NCI-H2171 (cell line): ENCODE data around the gene CDIPT.

Experiments used
- DNase-seq: peaks from one replicate; lab custom pipeline; 2025; lab: John Stamatoyannopoulos, UW

Gene CDIPT

GRCh38 chr16:29826342-29826695 is 36.7 kb downstream of the CDIPT start:
- no peak for DNase-seq

DNA sequence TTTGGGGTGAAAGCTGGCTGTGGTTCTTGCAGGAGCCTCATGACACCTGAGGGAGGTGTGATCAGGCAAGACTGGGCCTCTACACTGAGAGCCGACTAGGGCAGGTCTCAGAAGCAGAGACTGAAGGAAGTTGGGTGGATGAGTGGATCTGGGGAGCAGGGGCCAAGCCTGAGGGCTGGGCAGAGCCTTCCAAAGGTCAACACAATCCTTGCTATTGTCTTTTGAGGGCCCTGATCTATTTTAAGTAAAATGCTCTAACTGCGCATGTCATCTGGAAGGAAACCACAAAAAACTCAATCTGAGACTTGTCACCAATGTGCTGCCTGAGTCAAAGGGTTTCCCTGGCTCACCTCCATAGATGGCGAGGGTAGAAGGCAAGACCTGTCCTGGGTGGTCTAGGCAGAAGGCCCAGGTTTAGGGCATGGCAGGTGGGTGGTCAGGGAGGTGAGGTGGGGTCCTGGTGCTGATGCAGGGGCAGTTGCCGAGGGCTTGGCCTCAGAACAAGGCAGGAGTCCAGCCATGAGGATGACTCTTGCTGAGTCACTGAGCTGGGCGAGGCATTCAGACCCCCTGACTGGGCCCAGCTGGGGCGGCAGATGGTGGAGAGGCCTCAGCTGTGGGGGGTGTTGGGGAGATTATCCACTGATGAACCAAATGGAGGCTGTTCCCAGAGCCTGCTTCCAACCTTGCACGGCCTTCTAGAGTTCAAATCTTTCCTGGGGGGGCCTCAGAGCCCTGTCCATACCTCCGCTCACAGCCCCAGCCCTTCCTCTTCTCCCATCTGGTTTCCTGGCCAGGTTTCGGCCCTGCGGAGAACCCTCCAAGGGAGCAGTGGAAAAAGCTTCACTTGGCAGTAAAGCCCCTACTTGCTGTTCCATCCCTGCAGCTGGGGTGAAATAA is 37.6 kb downstream of the CDIPT start:
- peak; percentile 78 for DNase-seq

DNA sequence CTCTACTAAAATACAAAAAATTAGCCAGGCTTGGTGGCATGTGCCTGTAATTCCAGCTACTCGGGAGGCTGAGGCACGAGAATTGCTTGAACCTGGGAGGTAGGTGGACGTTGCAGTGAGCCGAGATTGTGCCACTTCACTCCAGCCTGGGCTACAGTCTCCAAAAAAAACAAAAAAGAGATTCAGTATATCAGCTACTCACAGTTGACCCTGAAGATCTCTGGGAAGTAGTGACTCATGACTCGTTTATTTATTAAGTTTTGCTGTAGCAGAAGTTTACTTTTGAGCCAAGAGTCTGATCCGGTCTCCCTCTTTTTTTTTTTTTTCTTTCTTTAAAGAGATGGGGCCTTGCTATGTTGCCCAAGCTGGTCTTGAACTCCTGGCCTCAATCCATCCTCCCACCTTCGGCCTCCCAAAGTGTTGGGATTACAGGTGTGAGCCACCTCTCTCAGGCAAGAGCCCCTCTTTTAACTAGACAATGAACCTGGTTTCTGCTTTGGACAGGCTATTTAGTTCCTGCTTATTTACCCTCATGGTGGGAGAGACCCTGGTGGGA is 38.4 kb downstream of the CDIPT start:
- no peak for DNase-seq

DNA sequence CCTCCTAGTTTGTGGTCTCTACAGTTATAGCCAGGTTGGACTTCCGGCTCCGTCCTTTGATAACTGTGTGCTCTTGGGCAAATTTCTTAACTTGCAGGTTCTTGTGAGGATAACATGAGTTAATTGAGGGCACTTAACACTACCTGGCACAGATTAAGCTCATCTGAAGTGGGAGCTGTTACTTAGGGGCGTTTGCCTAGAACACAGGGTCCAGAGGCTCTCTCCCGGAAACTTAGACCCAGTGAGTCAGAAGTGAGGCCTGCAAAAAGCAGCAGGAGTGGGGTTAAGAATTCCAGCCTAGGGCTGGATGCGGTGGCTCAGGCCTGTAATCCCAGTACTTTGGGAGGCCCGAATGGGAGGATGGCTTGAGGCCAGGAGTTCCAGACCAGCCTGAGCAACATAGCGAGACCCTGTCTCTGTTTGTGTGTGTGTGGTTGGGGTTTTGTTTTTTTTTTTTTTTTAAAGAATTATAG is 41.3 kb downstream of the CDIPT start:
- DNase-seq, result no peak

DNA sequence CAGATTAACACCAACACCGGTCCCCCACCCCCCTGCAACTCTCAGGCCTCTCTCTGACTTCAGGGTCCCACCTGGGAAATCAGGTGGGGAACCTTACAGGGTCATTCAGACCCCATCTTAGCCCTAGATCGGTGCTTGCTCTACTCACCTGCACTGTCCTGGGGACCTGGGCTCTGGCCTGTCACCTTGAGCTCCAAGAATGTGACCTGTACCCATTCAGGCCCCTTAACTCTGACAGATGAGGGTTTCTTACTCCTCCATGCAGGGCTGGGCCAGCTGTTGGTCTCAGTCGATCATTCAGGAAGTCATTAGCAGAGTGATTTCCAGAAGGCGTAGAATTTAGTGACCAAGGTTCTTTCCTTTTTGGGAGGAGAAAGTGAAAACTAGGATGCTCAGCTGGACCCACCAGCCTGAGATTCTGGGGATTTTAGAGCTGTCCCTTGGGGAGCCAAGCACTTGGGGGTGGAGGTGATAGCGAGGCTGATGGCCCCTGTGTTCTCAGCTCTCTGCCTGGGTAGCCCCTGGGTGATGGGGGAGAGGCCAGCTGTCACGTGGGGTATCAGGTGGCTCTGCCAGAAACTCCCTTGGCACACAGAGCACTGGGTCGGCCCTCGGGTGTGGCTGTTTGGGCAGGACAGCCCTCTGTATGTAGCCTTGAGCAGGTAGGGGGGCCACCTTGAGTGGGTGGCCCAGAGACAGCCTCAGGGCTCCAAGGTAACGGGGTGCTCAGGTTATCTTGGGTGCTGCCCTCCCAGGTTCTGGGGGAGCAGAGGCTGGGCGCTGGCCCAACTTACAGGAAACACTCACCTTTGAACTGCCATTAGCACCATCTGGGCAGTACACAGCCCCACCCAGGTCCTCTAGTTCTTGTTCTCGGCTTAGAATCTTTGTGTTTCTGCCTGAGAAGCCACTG is 42.0 kb downstream of the CDIPT start:
- DNase-seq, result peak; percentile 8

DNA sequence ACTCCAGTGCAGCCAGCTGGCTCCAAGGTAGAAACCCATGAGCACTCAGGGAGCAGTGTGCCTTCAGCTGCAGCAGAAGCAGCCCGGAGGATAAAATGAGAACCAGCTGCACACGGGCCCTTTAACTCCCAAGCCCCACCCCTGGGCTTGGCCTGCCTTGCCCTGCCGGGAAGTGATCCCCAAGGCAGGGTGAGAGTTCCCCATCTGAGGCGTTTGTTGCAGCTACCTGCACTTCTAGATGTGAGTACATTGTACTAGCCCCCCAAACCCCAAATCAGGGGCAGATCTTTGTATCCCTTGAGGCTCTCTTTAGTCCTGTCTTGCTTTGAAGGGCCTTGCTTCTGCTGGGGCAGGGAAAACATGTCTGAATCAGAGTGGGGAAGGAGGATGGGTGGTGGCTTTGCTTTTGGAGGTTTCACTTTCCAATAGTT is 42.7 kb downstream of the CDIPT start, which contains the start of gene MVP:
TSS of gene MVP (plus strand) at position 192 of the 431 bp plus-strand sequence. CDS start 10,088 bp downstream, outside the sequence.
- DNase-seq, result peak; percentile 81

DNA sequence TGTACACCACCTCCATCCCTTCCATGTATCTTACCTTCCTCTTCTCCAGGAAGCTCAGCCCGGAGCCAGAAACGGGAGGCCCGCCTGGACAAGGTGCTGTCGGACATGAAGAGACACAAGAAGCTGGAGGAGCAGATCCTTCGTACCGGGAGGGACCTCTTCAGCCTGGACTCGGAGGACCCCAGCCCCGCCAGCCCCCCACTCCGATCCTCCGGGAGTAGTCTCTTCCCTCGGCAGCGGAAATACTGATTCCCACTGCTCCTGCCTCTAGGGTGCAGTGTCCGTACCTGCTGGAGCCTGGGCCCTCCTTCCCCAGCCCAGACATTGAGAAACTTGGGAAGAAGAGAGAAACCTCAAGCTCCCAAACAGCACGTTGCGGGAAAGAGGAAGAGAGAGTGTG is 43.5 kb downstream of the CDIPT start:
- DNase-seq, result no peak

DNA sequence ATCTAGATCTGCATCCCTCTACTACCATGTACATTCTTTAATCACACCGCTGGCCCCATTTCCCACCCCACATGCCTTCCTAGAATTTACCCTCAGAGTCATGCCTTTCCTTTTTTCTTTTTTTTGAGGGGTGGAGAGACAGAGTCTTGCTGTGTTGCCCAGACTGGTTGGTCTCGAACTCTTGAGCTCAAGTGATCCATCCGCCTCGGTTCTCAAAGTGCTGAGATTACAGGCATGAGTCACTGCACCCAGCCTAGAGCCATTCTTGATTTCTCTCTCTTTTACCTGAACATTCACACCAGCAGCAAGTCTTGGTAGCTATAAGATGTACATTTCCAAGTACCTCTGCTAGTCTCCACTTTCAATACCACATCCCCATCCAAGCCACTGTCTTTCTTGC is 44.9 kb downstream of the CDIPT start:
- no peak for DNase-seq

GRCh38 chr16:29816694-29817441 is 46.2 kb downstream of the CDIPT start:
- DNase-seq, result peak; percentile 55

- DNase-seq, result peak; percentile 97
Measured at GRCh38 chr16:29815793-29816693, 47.0 kb downstream of the CDIPT start, which contains the start of gene PAGR1. PAGR1 (plus strand) TSS chr16:29816152; CDS start chr16:29816526, 374 bp downstream.

- DNase-seq, result peak; percentile 91
Measured at GRCh38 chr16:29815032-29815721, 47.8 kb downstream of the CDIPT start.

GRCh38 chr16:29814592-29814991 is 48.4 kb downstream of the CDIPT start:
- no peak for DNase-seq

- no peak for DNase-seq
Measured at GRCh38 chr16:29813644-29814562, 49.1 kb downstream of the CDIPT start.

DNA sequence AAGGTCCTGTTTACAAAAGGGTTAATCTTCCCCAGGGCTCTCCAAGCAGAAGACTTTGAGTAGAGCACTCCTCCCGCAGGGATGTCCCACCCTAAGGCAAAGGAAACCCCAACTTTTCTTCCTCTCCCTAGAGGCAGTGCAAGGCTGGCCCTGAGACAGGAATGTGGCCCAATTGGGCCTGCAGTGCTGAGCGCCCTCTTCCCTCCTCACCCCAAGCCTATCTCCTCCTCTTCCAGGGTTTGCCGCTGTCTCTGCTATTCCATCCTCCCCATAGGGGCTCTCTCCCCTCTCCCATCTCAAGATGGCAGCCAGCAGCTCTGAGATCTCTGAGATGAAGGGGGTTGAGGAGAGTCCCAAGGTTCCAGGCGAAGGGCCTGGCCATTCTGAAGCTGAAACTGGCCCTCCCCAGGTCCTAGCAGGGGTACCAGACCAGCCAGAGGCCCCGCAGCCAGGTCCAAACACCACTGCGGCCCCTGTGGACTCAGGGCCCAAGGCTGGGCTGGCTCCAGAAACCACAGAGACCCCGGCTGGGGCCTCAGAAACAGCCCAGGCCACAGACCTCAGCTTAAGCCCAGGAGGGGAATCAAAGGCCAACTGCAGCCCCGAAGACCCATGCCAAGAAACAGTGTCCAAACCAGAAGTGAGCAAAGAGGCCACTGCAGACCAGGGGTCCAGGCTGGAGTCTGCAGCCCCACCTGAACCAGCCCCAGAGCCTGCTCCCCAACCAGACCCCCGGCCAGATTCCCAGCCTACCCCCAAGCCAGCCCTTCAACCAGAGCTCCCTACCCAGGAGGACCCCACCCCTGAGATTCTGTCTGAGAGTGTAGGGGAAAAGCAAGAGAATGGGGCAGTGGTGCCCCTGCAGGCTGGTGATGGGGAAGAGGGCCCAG is 50.0 kb downstream of the CDIPT start:
- DNase-seq, result no peak

DNA sequence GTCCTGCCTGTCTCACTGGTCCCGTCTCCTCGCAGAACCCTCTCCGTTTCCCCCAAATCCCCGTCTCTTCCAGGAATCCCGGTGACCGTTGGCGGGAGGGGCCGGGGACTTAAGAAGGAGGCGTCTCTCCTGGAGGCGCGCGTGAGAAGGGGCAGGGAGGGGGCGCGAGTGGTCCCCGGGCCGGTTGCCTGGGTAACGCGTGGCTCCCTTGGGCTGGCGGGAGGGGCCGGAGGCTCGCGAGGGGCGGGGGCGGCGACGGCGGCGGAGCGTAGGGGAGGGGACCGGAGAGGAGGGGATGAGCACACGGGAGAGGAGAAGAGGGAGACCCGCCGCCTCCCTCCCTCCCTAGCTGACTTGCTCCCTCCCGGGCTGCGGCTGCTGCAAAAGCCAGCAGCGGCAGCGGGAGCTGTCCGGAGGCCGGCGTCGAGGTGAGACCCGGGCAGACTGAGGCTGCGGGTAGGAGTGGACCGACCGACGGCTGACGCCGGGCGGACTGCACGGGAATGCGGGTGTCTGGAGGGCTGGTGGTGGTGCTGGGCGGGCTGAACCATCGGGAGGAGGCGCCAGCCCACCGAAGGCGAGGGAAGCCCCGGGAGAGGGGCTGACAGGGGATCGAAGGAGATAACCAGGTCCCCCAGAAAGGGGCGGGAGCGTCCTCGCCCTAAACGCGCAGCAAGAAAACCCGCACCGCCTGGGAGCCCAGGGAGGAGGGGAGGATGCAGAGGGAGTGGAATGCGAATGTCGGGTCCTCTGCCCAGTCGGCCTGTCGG is 50.9 kb downstream of the CDIPT start, which contains the start of gene PRRT2:
TSS of gene PRRT2 (plus strand) at position 298 of the 770 bp plus-strand sequence. CDS start 862 bp downstream, outside the sequence.
- peak; percentile 60 for DNase-seq

- DNase-seq, result peak; percentile 87
Measured at GRCh38 chr16:29811170-29811895, 51.7 kb downstream of the CDIPT start.
